IPS DF 6.9 (cell line): ENCODE measurements around the gene CERS1.
"Not testable (repeated sequence)": the region's sequence is repeated elsewhere in the genome, so short reads cannot be mapped to it uniquely, and the experiment has no call there.

Experiments
- DNase-seq: peaks from one replicate; pipeline ENCODE4 v3.0.0-alpha.2; 2013; ENCODE audit warnings: low read depth, low spot score
- H3K27ac ChIP-seq: one replicate; pipeline ENCODE4 v1.5.1; 2013; ENCODE audit warnings: low read length, control low read depth
- H3K27me3 ChIP-seq: 2 replicates; pipeline ENCODE4 v1.6.1; 2013; ENCODE audit warnings: mild to moderate bottlenecking, low read length; ENCODE audit not compliant: control insufficient read depth, insufficient read depth
- H3K36me3 ChIP-seq: 2 replicates; pipeline ENCODE4 v1.6.1; 2013; ENCODE audit warnings: low read length; ENCODE audit not compliant: control insufficient read depth, insufficient read depth
- H3K4me1 ChIP-seq: 2 replicates; pipeline ENCODE4 v1.6.1; 2013; ENCODE audit warnings: low read length; ENCODE audit not compliant: control insufficient read depth, insufficient read depth
- H3K4me3 ChIP-seq: 2 replicates; pipeline ENCODE4 v1.5.1; 2013; ENCODE audit warnings: mild to moderate bottlenecking, low read length
- H3K9me3 ChIP-seq: 2 replicates; pipeline ENCODE4 v1.6.1; 2013; ENCODE audit warnings: low read length, inconsistent platforms; ENCODE audit not compliant: control insufficient read depth, insufficient read depth
- WGBS: extraction: QIAGEN DNeasy Blood & Tissue Kit; methylation state at CpG from one replicate; pipeline ENCODE4 v1.1.7; 2013; ENCODE audit warnings: mixed read lengths, missing lambda C conversion rate; ENCODE audit not compliant: insufficient read length, insufficient coverage; 5-methylcytosine and 5-hydroxymethylcytosine counted together

CERS1 gene

DNA sequence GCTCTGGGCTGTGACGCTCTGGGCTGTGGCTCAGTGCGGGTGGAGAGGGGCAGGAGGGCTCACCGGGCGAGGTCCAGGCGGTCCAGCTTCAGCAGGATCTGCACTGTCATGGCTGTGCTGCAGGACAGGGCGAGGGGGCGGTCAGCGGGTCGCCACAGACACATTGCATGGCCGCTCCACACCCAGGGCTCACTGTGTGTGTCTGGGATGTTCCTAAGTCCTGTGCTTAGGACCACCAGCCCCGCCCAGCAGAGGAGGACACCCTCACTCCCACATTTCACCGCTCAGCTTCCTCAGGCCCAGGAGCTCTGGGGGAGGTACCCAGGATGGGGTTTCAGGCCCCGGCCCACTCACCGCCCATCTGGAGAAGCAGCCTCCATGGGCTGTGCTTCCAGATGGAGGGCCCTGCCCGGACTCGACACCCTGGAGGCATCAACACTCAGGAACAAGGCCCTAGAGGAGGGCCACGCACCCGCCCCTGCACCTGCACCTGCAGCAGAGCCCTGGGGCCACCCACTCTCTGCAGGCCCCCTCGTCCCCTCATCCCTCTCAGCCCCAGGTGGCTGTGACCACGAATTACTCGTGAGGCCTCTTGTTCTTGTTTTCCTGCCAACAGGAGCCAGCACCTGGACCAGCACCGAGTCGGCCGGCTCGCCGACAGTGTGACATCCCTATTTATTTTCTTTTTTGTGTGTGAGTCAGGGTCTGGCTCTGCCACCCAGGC lies 9.7 kb upstream of the CERS1 start:
- no CpG with 5 or more reads among the region's 26 CpGs for WGBS
- Histone ChIP-seq H3K36me3 (peaks cover 25% of the 10 kb centered on the region), H3K4me3 (no peak overlapping the region), H3K9me3 (no peaks in the 10 kb centered on the region), H3K4me1 (no peaks in the 10 kb centered on the region), H3K27ac (no peak overlapping the region), H3K27me3 (no peaks in the 10 kb centered on the region)
- DNase-seq: no peak

DNA sequence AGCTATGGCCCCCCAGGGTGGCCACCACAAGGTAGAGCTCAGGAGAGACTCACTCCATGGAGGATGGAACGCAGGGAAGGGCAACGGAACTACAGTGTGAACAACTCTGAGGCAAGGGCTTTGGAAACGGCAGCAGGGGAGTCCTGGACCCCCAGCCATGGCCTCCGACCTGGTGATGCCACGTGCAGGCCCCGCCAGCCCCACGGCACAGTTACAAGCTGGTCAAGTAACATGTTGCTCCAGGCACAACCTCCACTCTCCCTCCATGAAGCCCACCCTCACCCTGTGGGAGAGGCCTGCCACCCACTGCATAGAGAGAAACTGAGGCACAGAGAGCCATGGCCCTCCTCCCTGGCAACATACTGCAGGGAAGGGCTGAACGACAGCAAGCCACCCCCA lies 9.1 kb upstream of the CERS1 start:
- no CpG with 5 or more reads among the region's 8 CpGs for WGBS
- DNase-seq: no peak
- peaks cover 25% of the 10 kb centered on the region for H3K36me3 ChIP-seq

DNA sequence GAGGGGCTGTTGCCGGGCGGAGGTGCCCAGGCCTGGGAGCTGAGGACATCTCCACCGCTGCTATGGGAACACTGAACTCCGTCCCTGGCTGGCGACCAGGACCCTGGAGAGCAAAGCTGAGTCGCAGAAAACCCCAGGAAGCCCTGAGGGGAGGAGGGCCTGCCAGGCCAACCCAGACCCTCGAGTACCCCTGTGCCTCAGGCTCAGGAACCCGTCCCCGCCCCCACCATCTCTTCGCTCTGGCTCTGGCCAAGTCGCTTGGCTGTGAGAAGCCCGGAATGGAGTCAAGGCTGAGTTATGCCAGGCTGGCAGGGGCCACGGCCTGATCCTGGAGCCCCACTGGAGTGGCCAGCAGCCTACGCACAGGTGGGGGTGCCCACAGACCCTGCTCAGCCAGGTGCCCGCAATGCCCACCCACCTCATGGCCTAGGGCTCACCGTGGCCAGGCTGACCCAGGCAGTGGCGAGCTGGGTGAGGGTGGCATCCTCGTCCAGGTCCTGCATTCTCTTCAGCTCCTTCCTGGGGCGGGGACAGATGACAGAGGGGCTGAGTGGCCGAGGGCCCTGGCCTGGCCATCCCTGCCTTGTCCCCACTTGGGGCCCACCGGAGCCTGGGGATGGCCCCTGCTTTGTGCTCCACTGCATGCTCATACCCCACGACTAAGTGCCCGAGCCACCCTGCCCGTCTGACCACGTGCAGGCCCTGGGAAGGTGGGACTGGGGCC lies 8.5 kb upstream of the CERS1 start:
- DNase-seq: no peak
- no peaks in the 10 kb centered on the region for H3K27me3 ChIP-seq
- no peak overlapping the region for H3K27ac ChIP-seq
- no CpG with 5 or more reads among the region's 25 CpGs for WGBS
- H3K4me1 ChIP-seq: no peaks in the 10 kb centered on the region
- peaks cover 25% of the 10 kb centered on the region for H3K36me3 ChIP-seq
- H3K9me3 ChIP-seq: no peaks in the 10 kb centered on the region
- H3K4me3 ChIP-seq: no peak overlapping the region

More for the DNA sequence above, 9.1 kb upstream of the CERS1 start:
- Histone ChIP-seq H3K27ac (no peak overlapping the region), H3K4me1 (no peaks in the 10 kb centered on the region), H3K9me3 (no peaks in the 10 kb centered on the region), H3K27me3 (no peaks in the 10 kb centered on the region), H3K4me3 (no peak overlapping the region)

DNA sequence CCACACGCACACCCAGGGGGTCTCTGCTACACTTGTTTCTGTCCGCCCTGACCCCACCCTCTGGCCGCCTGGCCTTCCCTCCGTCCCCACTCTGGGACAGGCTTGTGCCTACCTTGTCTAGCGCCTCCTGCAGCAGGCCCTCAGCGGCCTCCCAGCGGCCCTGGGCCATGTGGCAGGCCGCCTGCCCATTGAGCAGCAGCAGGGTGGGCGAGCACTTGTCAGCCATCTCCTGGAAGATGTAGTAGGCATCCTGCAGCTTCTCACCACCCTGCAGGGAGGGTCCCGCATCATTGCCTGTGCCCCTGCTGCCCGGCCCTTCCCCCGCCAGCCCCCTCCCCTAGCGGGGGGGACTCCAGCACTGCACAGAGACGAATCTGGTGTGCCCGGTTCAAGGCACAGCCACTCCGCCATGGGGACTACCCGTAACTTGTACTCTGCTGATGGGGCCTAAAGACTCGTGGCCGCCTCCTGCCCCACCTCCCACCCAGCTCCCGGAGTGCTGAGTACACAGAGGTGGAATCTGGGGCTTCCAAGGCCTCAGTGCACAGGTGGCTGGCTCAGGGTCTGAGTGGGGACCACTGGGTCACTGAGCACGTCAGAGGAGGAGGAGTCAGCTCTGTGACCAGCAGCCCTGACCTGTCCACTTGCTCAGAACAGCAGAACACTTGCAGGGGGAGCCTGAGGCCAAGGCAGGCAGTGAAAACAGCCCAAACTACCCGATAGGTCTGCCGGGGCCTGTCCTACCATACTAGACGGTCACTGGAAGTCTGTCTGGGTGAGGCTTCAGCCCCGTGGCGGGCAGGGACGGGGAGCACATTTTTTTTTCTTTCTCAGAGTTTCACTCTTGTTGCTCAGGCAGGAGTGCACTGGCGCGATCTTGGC lies 7.4 kb upstream of the CERS1 start:
- Histone ChIP-seq H3K36me3 (peaks cover 23% of the 10 kb centered on the region), H3K4me1 (no peaks in the 10 kb centered on the region; the same call in 1 of the 2 replicates), H3K27ac (no peak overlapping the region), H3K27me3 (no peaks in the 10 kb centered on the region), H3K9me3 (no peaks in the 10 kb centered on the region), H3K4me3 (no peak overlapping the region; the same call in 1 of the 2 replicates)
- WGBS: no CpG with 5 or more reads among the region's 29 CpGs
- DNase-seq: no peak

DNA sequence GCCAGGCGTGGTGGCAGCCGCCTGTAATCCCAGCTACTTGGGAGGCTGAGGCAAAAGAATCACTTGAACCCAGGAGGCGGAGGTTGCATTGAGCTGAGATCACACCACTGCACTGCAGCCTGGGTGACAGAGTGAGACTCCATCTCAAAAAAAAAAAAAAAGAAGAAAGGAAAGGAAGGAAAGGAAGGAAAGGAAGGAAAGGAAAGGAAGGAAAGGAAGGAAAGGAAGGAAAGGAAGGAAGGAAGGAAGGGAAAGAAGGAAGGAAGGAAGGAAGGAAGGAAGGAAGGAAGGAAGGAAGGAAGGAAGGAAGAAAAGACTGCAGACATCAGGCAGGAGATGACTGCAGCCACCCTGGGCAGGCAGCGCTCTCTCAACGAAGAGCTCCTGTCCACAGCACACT lies 6.6 kb upstream of the CERS1 start:
- not testable (repeated sequence) for H3K4me1 ChIP-seq, H3K27ac ChIP-seq, DNase-seq, H3K27me3 ChIP-seq, H3K4me3 ChIP-seq, H3K9me3 ChIP-seq
- peaks cover 18% of the 10 kb centered on the region for H3K36me3 ChIP-seq
- no CpG with 5 or more reads among the region's 5 CpGs for whole genome bisulfite sequencing

DNA sequence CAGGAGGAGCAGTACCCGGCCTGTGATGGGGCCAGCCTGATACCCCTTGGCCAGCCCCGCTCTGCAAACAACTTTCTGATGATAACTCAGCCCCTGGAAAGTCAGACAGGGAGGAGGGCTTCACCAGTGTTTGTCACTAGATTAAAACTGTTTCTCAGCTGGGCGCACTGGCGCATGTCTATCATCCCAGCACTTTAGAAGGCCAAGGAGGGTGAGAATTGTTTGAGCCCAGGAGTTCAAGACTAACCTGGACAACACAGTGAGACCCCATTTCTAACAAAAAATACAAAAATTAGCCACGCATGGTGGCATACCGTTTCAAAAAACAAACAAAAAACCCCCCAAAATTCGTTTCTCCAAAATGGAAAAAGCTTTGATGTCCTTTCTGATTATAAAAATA lies 5.5 kb upstream of the CERS1 start:
- Histone ChIP-seq H3K4me3 (no peak overlapping the region), H3K36me3 (peaks cover 9% of the 10 kb centered on the region), H3K27ac (no peak overlapping the region), H3K9me3 (no peaks in the 10 kb centered on the region), H3K4me1 (no peaks in the 10 kb centered on the region; the same call in 1 of the 2 replicates), H3K27me3 (no peaks in the 10 kb centered on the region)
- DNase-seq: no peak
- WGBS: no CpG with 5 or more reads among the region's 7 CpGs

DNA sequence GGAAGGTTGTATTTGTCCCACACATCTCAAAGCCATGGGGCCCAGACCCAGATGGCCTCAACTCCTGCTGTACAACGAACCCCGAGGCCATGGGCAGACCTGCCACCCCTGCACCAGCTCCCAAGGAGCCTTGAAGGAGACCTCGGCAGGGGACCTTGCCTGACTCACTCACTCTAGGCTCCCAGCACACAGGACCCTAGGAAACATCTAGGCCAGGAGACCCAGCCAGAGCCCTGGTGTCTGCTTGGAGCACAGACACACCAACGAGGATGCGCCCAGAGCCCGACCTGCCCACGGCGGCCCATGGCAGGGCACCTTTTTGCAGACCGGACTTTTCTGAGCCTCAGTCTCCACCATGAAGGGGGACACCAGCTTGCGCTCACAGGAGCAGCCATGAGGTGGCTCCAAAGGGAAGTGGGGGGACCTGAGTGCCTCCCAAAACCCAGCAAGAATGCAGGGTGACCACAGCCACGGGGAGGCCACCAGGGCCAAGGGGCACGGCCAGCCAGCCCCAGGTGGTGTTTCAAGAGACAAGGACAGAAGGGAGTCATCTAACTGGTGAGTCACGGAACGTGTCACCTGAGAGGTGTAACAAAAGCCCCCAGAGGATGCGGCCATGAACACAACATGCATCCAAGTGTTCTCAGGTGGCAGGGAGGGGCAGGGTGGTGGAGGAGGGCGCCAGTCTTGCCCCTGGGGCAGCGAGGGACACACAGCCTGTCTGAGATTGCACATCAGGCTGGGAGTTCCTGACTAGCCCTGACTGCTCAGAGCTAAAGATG lies 4.9 kb upstream of the CERS1 start:
- no peak overlapping the region for H3K4me3 ChIP-seq
- peaks cover 8% of the 10 kb centered on the region for H3K36me3 ChIP-seq
- DNase-seq: no peak
- WGBS: no CpG with 5 or more reads among the region's 17 CpGs
- no peaks in the 10 kb centered on the region for H3K9me3 ChIP-seq
- no peaks in the 10 kb centered on the region for H3K27me3 ChIP-seq
- H3K4me1 ChIP-seq: no peaks in the 10 kb centered on the region; the same call in 1 of the 2 replicates
- no peak overlapping the region for H3K27ac ChIP-seq

DNA sequence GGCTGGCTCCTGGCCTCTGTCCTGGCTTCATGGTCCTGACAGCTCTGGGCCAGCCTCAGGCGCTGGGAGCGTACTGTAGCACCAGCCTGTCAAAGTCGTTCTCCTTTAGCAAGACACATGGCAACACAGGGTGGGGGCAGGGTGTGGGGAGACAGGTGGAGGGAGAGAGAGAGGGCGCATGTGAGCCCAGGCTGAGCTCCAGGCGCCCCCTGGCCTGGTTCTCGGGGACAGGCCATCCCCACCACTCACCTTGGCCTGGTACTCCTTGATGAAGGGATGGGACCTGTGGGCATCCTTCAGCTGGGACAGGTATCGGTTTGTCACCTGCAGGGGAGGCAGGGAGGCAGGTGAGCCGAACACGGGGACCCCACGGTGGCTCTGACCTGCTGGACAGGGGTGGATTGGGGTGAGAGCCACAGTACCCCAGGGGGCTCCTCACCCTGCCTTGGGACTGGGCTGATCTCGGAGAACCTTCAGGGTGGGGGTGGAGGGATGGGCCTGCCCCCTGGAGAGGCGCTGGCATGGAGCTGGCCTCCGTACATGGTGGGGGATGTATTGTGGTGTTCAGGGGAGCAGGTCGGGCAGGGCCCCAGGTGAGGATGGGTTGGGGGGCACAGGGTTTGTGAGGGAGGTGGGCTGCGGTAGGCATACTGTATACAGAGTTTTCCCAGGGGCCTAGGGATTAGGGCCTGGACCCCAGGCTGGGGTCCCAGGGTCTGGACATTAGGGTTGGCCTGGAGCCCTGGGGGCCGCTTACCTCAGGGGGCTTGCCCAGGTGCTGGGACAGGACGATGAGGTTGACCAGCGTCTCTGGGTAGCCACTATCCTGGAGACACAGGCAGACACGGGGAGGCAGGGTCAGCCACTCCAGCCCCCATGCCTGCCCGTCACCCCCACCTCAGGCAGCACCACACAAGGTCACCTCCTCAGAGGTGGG lies 3.9 kb upstream of the CERS1 start:
- H3K27me3 ChIP-seq: no peaks in the 10 kb centered on the region
- no peak overlapping the region for H3K27ac ChIP-seq
- H3K9me3 ChIP-seq: no peaks in the 10 kb centered on the region
- H3K36me3 ChIP-seq: peaks cover 4% of the 10 kb centered on the region
- no peak overlapping the region for H3K4me3 ChIP-seq
- no CpG with 5 or more reads among the region's 20 CpGs for WGBS
- H3K4me1 ChIP-seq: no peaks in the 10 kb centered on the region; the same call in 1 of the 2 replicates
- no peak for DNase-seq

DNA sequence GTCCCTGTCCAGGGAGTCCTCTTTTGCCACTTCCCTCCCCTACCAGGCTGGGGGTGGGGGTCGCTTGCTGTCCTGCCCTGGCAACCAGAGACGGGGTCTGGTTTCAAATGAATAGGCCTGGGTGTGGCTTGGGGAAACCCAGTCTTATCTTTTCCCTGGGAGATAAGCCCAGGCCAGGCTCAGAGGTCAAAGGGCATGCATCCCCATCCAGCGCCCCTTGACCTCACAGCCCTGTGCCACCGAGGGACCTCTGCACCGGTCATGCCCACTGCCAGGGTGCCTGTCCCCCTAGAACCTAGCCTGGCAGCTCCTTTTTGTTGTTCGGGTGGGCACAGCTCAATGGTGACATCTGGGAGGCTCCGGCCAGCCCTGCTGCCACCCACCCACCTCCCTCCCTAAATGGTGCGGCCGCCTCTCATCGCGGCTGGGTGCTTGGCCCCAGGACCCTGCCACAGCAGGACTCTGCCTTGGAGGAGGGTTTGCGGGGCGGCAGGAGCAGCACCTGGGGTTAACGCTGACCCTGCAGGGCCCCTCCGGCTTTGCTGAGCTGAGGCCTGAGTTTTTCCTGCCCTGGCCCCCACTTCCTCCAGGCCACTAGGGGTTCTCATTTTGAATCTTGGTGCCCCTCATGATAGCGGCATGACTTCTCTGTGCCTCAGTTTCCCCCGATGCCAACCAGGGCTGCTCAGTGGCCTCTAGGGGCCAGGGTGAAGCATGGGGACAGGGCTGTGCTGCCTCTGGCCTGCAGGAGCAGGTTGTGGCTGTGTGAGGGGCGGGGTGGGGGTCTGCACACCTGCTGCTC lies 2.9 kb upstream of the CERS1 start:
- Histone ChIP-seq H3K4me3 (no peak overlapping the region), H3K9me3 (no peaks in the 10 kb centered on the region), H3K27ac (no peak overlapping the region), H3K4me1 (peaks cover 2% of the 10 kb centered on the region), H3K27me3 (no peaks in the 10 kb centered on the region), H3K36me3 (no peaks in the 10 kb centered on the region; the same call in 1 of the 2 replicates)
- no CpG with 5 or more reads among the region's 18 CpGs for WGBS
- DNase-seq: no peak
